ENCODE results near the gene CHD9NB.

GRCh38 chr16:53100131-53100748 lies 47.5 kb upstream of the CHD9NB start:
- TF ChIP-seq CTCF (IDR thresholded peaks at IDR 0.05) (no peak), POLR2A (IDR thresholded peaks at IDR 0.05) (no peak)

Data from breast epithelium (tissue), 3 donors.